ENCODE data around the gene DCLK2.
A peak's percentile ranks its signal among the peaks of the same experiment; 100 is the strongest.

DCLK2 gene

GRCh38 chr4:150068300-150068960 lies 9.8 kb upstream of the DCLK2 start:
- DNase-seq: no peak

GRCh38 chr4:150069353-150069752 lies 8.9 kb upstream of the DCLK2 start:
- no peak for DNase-seq

GRCh38 chr4:150070464-150071170 lies 7.6 kb upstream of the DCLK2 start:
- DNase-seq: no peak

GRCh38 chr4:150072471-150072870 lies 5.8 kb upstream of the DCLK2 start:
- no peak for DNase-seq

GRCh38 chr4:150072906-150073714 lies 5.1 kb upstream of the DCLK2 start:
- DNase-seq: peak in 2 of 58 donors; percentile 9 to 36

- no peak for DNase-seq
Observed at GRCh38 chr4:150074064-150074463, 4.2 kb upstream of the DCLK2 start.

GRCh38 chr4:150078579-150079080 lies 385 bp downstream of the DCLK2 start:
- peak in 28 of 58 donors; percentile 15 to 70 (median 50) for DNase-seq

- DNase-seq: peak in 31 of 58 donors; percentile 3 to 69 (median 26)
Observed at GRCh38 chr4:150079081-150079581, 886 bp downstream of the DCLK2 start.

- DNase-seq: no peak
Observed at GRCh38 chr4:150080337-150080736, 2.1 kb downstream of the DCLK2 start.

GRCh38 chr4:150080875-150081274 lies 2.6 kb downstream of the DCLK2 start:
- DNase-seq: no peak

GRCh38 chr4:150082241-150082640 lies 4.0 kb downstream of the DCLK2 start:
- DNase-seq: peak in 1 of 58 donors; percentile 6

GRCh38 chr4:150087006-150087405 lies 8.8 kb downstream of the DCLK2 start:
- DNase-seq: no peak

GRCh38 chr4:150089732-150090131 lies 11.5 kb downstream of the DCLK2 start:
- DNase-seq: no peak

- no peak for DNase-seq
Observed at GRCh38 chr4:150090836-150091235, 12.6 kb downstream of the DCLK2 start.

GRCh38 chr4:150094676-150095075 lies 16.4 kb downstream of the DCLK2 start:
- DNase-seq: no peak

GRCh38 chr4:150096625-150097024 lies 18.4 kb downstream of the DCLK2 start:
- DNase-seq: peak in 3 of 58 donors; percentile 16 to 24 (median 18)

- DNase-seq: no peak
Observed at GRCh38 chr4:150098214-150098613, 20.0 kb downstream of the DCLK2 start.

GRCh38 chr4:150104404-150105027 lies 26.3 kb downstream of the DCLK2 start:
- DNase-seq: no peak

- no peak for DNase-seq
Observed at GRCh38 chr4:150106886-150107285, 28.6 kb downstream of the DCLK2 start.

GRCh38 chr4:150108691-150109090 lies 30.4 kb downstream of the DCLK2 start:
- no peak for DNase-seq

- DNase-seq: no peak
Observed at GRCh38 chr4:150114641-150115040, 36.4 kb downstream of the DCLK2 start.

Measured in anterior cingulate cortex (tissue), 58 donors.